SK-N-SH treated with all-trans-retinoic acid at 6 μM for 48 hours (cell line): ENCODE data around the gene RRAS2.

ENCODE experiments used
- GLIS3 ChIP-seq: fragments of 250-450 bp; sonication (Bioruptor Pico); IDR thresholded peaks from 2 replicates; pipeline ENCODE4 v1.5.0; 2020; ENCODE audit warnings: mild to moderate bottlenecking, moderate library complexity
- PATZ1 ChIP-seq: fragments of 250-450 bp; sonication (Bioruptor Pico); IDR thresholded peaks from 2 replicates; pipeline ENCODE4 v1.8.0; 2020; ENCODE audit warnings: mild to moderate bottlenecking, moderate library complexity, borderline replicate concordance
- RARB ChIP-seq: fragments of 250-450 bp; sonication (Bioruptor Pico); IDR thresholded peaks from 2 replicates; pipeline ENCODE4 v1.8.0; 2021; ENCODE audit warnings: mild to moderate bottlenecking, moderate library complexity
- ZNF8 ChIP-seq: fragments of 450-650 bp; formaldehyde crosslinking; IDR thresholded peaks from 2 replicates; pipeline ENCODE4 v1.5.0; 2020; ENCODE audit warnings: mild to moderate bottlenecking, moderate library complexity

GRCh38 chr11:14322510-14322909, 36.5 kb downstream of the RRAS2 start:
- TF ChIP-seq GLIS3 (no peak), PATZ1 (CRISPR knock-in tag) (no peak), RARB (no peak), ZNF8 (CRISPR knock-in tag) (no peak)
